ENCODE measurements around the gene LIMS2. TPM values are rescaled to one million over a fixed set of nuclear protein-coding genes. Genes with fewer than 3 reads are reported as not detected.

Gene LIMS2
- total RNA-seq, 2 donors from 2014 or later: 6.6 to 37.2 TPM

- Histone ChIP-seq H3K4me1 (no peaks in the 10 kb centered on the region), H3K4me3 (no peak overlapping the region), H3K9me3 (no peaks in the 10 kb centered on the region), H3K27ac (no peak overlapping the region), H3K27me3 (no peaks in the 10 kb centered on the region), H3K36me3 (peaks cover 4% of the 10 kb centered on the region), H3K9ac (ENCODE audit: low read depth in 2 of 2, low read length in 2 of 2) (no peak overlapping the region)
- intact Hi-C loops (cut with DNase I): no loop called here
- no peak for TF ChIP-seq CTCF (IDR thresholded peaks at IDR 0.05)
- DNase-seq: no peak
Observed at GRCh38 chr2:127610561-127610960, 64.8 kb downstream of the LIMS2 start.

GRCh38 chr2:127609818-127610217 lies 65.5 kb downstream of the LIMS2 start:
- Histone ChIP-seq H3K27ac (no peak overlapping the region), H3K4me3 (no peak overlapping the region), H3K9me3 (no peaks in the 10 kb centered on the region), H3K27me3 (no peaks in the 10 kb centered on the region), H3K4me1 (no peaks in the 10 kb centered on the region), H3K36me3 (peaks cover 4% of the 10 kb centered on the region), H3K9ac (ENCODE audit: low read depth in 2 of 2, low read length in 2 of 2) (no peak overlapping the region)
- DNase-seq: no peak
- no peak for TF ChIP-seq CTCF (IDR thresholded peaks at IDR 0.05)
- intact Hi-C loops (cut with DNase I): no loop called here

GRCh38 chr2:127609031-127609751 lies 66.1 kb downstream of the LIMS2 start:
- no peak overlapping the region for H3K27ac ChIP-seq
- no peak for TF ChIP-seq CTCF (IDR thresholded peaks at IDR 0.05)
- no peaks in the 10 kb centered on the region for H3K27me3 ChIP-seq
- H3K9me3 ChIP-seq: no peaks in the 10 kb centered on the region
- no peak overlapping the region for H3K9ac ChIP-seq (ENCODE audit: low read depth in 2 of 2, low read length in 2 of 2)
- intact Hi-C loops (cut with DNase I): no loop called here
- H3K4me1 ChIP-seq: no peaks in the 10 kb centered on the region
- DNase-seq: no peak
- H3K36me3 ChIP-seq: peaks cover 3% of the 10 kb centered on the region
- H3K4me3 ChIP-seq: no peak overlapping the region

GRCh38 chr2:127608061-127609030 lies 67.0 kb downstream of the LIMS2 start:
- no peak overlapping the region for H3K4me3 ChIP-seq
- no peaks in the 10 kb centered on the region for H3K27me3 ChIP-seq
- no peak for DNase-seq
- H3K9ac ChIP-seq (ENCODE audit: low read depth in 2 of 2, low read length in 2 of 2): no peak overlapping the region
- intact Hi-C loops (cut with DNase I): no loop called here
- H3K4me1 ChIP-seq: no peaks in the 10 kb centered on the region
- H3K9me3 ChIP-seq: no peaks in the 10 kb centered on the region
- no peak overlapping the region for H3K27ac ChIP-seq
- no peaks in the 10 kb centered on the region for H3K36me3 ChIP-seq
- no peak for TF ChIP-seq CTCF (IDR thresholded peaks at IDR 0.05)

- Histone ChIP-seq H3K27ac (no peak overlapping the region), H3K9me3 (no peaks in the 10 kb centered on the region), H3K36me3 (peaks cover 2% of the 10 kb centered on the region), H3K4me1 (no peaks in the 10 kb centered on the region), H3K9ac (ENCODE audit: low read depth in 2 of 2, low read length in 2 of 2) (no peak overlapping the region), H3K27me3 (no peaks in the 10 kb centered on the region), H3K4me3 (no peak overlapping the region)
- DNase-seq: no peak
- no peak for TF ChIP-seq CTCF (IDR thresholded peaks at IDR 0.05)
- intact Hi-C loops (cut with DNase I): no loop called here
Observed at GRCh38 chr2:127607399-127607908, 67.9 kb downstream of the LIMS2 start.

All from colonic mucosa (tissue), 4 donors.